Liver (tissue), 3 donors: ENCODE results near the gene MYOM3.

ENCODE experiments used
- CTCF ChIP-seq: fragments of 150-350 bp; IDR thresholded peaks from 2 replicates; pipeline ENCODE4 v1.5.1; 2017; ENCODE audit warnings: improper control_type of control experiment, low read depth, low read length; ENCODE audit not compliant: missing input control
- GABPA ChIP-seq, 2 donors: IDR thresholded peaks in 1 of 2; conservative IDR thresholded peaks in 1 of 2; 2 replicates each; pipeline ENCODE4 v1.6.1; 2016; ENCODE audit warnings: antibody characterized with exemption in 2 of 2, mild to moderate bottlenecking in 1 of 2, moderate library complexity in 1 of 2
- MAX ChIP-seq: IDR thresholded peaks from 2 replicates; pipeline ENCODE4 v1.6.1; 2016; ENCODE audit warnings: antibody characterized with exemption
- NR2F2 ChIP-seq: IDR thresholded peaks from 2 replicates; pipeline ENCODE4 v1.6.1; 2016; ENCODE audit warnings: antibody characterized with exemption
- RXRA ChIP-seq, 2 donors: IDR thresholded peaks; 2 replicates each; pipeline ENCODE4 v1.6.1; 2017 to 2018; ENCODE audit warnings: antibody characterized with exemption in 2 of 2, mild to moderate bottlenecking in 1 of 2
- SP1 ChIP-seq: IDR thresholded peaks from 2 replicates; pipeline ENCODE4 v1.6.1; 2018; ENCODE audit warnings: antibody characterized with exemption, mild to moderate bottlenecking
- YY1 ChIP-seq: IDR thresholded peaks from 2 replicates; pipeline ENCODE4 v1.6.1; 2016; ENCODE audit warnings: antibody characterized with exemption, mild to moderate bottlenecking
- TF ChIP-seq, protein P1 (sequence below): IDR thresholded peaks from 2 replicates; pipeline ENCODE4 v1.6.1; 2016; ENCODE audit warnings: antibody characterized with exemption, mild to moderate bottlenecking
- donor health status: healthy.
- donor health status: healthy.

- TF ChIP-seq YY1 (no peak), CTCF (no peak), MAX (no peak), NR2F2 (no peak), GABPA (IDR thresholded peaks at IDR 0.05 in 1 of 2, conservative IDR thresholded peaks at IDR 0.05 in 1 of 2) (no peak), RXRA (IDR thresholded peaks at IDR 0.05) (no peak), SP1 (no peak)
- TF ChIP-seq, protein P1, sequence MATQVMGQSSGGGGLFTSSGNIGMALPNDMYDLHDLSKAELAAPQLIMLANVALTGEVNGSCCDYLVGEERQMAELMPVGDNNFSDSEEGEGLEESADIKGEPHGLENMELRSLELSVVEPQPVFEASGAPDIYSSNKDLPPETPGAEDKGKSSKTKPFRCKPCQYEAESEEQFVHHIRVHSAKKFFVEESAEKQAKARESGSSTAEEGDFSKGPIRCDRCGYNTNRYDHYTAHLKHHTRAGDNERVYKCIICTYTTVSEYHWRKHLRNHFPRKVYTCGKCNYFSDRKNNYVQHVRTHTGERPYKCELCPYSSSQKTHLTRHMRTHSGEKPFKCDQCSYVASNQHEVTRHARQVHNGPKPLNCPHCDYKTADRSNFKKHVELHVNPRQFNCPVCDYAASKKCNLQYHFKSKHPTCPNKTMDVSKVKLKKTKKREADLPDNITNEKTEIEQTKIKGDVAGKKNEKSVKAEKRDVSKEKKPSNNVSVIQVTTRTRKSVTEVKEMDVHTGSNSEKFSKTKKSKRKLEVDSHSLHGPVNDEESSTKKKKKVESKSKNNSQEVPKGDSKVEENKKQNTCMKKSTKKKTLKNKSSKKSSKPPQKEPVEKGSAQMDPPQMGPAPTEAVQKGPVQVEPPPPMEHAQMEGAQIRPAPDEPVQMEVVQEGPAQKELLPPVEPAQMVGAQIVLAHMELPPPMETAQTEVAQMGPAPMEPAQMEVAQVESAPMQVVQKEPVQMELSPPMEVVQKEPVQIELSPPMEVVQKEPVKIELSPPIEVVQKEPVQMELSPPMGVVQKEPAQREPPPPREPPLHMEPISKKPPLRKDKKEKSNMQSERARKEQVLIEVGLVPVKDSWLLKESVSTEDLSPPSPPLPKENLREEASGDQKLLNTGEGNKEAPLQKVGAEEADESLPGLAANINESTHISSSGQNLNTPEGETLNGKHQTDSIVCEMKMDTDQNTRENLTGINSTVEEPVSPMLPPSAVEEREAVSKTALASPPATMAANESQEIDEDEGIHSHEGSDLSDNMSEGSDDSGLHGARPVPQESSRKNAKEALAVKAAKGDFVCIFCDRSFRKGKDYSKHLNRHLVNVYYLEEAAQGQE = no peak
Observed at GRCh38 chr1:24036088-24036487, 75.8 kb downstream of the MYOM3 start.
